GM21737 (cell line): ENCODE data around the gene NTSR1.

Experiments
- ATAC-seq: cut with Tn5 transposase; IDR thresholded peaks from one replicate; pipeline ENCODE4 v1.9.1; 2021; ENCODE audit warnings: mild to moderate bottlenecking, moderate library complexity; ENCODE audit not compliant: unreplicated experiment

Gene NTSR1

DNA sequence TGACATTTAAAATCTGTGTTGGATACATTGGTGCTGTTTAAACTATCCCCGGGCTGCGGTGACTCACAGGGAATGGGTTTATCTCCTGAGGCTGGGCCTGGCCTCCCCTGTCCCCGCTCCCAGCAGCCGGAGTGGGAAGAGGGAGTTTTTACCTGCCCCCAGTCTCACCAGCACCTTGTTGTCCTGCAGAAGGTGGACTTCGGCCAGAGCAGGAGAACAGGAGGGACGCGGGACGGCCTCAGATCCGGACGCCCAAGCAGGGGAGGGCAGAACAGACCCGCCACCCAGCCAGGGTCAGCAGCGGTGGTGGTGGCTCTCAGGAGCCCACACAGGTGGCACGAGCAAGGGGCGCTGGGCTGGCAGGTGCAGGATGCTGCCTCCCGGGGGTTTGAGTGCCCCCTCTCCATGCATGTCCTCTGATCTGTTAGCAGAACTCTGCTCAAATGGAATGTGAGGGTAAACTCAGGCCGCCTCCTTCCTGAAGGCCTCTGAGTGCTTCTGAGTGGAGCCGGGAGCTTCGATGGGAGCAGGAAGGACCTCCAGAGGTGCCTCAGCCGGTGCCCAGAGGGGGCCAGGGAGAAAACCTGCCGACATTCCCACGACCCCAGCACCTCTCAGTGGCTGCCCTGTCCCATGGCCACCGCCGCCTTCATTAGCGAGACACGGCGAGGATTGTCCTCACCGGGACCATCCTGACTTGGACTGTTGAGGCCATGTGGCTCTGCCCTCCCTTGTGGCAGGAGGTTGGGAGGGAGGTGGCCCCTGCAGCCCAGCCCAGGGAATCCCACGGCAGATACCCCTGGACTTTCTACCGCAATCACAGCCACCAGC lies 44.2 kb downstream of the NTSR1 start:
- ATAC-seq: no peak

DNA sequence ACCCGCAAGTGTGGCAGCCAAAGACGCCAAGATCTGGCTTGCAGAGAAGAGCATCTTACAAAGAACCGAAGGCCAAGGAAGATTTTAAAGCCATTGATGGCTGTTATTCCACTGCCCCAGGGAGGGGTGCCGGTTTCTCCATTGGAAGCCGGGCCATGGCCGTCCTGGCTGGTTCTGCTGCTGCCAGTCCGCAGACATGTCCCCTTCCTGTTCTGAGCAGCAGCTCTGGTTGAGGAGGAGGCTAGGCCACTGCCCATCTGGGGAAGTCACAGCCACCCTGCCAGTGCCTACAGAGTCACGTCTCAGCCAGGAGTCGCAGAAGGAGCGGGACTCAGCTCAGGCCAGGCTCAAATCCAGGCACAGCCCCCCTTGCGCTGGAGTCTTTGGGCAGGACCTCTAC lies 45.0 kb downstream of the NTSR1 start:
- no peak for ATAC-seq

DNA sequence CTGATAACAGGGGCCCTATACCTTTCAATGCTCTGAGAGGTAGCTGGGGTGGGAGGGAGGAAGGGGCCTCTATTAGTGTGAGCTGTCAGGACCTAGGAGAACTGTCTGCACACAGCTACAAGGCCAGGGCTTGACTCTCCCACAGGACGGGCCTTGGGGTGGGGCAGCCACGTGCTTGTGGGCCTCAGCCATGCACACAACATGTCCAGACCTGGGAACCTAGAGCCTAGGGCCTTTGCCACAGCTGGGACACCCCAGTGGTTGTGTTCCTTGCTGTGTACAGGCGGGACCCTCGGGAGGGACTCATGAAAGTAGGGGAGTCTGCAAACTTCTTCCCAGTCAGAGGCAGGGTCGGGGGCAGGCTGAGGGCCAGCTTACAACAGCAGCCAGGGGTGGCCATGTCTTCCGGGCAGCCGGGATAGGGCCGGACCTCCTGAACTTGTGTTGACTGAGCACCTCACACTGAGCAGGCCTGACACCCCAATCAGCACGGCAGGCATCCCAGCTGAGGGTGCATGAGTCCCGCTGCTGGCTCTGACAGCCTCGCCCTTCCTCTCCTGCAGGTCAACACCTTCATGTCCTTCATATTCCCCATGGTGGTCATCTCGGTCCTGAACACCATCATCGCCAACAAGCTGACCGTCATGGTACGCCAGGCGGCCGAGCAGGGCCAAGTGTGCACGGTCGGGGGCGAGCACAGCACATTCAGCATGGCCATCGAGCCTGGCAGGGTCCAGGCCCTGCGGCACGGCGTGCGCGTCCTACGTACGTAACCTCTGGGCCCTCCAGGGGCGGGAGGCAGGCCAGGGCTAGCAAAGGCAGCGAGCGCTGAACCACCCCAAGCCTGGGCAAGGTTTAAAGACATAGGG lies 45.7 kb downstream of the NTSR1 start:
- ATAC-seq: no peak

DNA sequence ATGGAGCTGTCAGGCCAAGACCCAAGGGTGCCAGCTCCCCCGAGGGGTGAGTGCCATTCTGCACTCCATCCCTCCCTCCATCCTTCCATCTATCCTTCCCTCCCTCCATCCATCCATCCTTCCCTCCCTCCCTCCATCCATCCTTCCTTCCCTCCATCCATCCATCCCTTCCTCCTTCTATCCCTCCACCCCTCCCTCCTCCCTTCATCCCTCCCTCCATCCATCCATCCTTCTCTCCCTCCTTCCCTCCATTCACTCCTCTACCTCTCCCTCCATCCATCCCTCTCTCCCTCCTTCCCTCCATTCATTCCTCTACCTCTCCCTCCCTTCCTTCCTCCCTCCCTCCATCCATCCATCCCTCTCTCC lies 46.3 kb downstream of the NTSR1 start:
- no peak for ATAC-seq

DNA sequence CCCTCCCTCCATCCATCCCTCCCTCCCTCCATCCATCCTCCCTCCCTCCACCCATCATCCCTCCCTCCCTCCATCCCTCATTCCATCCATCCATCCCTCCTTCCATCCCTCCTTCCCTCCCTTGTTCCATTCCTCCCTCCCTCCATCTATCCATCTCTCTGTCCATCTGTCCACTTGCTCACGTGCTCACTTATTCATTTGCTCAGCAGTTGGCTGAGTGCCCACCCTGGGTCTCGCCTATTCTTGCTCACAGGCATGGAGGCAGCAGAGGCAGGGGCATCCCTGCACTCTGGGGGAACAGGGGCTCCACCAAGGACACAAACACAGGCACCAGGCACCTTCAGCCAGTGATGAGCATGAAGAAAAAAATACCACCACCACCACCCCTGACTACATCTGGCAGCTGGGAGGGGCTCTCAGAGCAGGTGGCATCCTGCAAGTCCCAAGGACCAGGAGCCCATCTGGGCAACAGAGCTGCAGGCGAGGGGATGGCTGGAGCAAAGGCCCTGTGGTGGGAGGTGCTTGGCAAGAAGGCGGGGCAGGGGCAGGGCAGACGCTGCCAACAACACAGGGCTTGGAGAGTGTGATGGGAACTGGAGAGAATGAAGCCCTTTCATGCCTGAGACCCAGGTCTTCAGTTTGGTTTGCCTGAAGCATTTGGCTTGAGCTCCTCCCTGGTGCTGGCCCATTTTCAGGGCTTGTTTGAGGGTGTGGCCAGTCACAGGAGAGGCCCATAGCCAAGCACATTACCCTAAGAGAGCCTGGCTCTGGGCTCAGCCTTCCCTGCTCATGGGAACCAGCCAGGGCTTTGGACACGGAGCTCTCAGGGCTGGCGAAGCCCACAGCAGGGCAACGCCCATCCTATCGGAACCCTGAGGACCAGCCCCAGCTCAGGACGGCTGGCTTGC lies 47.4 kb downstream of the NTSR1 start:
- no peak for ATAC-seq

DNA sequence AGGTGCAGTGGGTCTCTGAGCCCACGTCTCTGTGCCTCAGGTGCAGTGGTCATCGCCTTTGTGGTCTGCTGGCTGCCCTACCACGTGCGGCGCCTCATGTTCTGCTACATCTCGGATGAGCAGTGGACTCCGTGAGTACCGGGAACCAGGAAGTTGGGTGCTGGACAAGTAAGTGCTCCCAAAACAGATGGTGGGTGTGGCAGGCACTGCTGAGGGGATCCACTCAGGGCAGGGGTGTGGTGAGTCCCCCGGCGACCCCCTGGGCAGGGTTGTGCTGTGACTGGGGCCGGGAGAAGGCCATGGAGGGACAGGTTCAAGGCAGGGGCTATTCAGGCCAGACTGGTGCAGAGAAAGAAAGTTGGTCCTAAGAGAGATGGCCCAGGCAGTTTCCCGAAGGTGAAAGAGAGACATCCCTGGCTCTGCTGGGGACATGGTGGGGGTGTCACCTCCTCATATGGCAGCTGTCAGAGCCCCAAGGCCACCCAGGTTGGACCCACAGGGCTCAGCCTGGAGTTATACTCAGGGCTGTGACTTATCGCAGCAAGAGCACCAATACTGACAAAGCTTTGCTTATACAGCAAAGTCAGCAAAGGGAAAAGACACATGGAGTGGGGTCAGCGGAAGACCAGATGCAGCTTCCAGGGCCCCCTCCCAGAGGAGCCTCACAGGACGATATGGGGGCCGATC lies 49.7 kb downstream of the NTSR1 start:
- ATAC-seq: no peak

DNA sequence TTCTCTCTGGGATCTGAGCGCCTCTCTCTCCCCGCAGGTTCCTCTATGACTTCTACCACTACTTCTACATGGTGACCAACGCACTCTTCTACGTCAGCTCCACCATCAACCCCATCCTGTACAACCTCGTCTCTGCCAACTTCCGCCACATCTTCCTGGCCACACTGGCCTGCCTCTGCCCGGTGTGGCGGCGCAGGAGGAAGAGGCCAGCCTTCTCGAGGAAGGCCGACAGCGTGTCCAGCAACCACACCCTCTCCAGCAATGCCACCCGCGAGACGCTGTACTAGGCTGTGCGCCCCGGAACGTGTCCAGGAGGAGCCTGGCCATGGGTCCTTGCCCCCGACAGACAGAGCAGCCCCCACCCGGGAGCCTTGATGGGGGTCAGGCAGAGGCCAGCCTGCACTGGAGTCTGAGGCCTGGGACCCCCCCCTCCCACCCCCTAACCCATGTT lies 51.4 kb downstream of the NTSR1 start:
- no peak for ATAC-seq

DNA sequence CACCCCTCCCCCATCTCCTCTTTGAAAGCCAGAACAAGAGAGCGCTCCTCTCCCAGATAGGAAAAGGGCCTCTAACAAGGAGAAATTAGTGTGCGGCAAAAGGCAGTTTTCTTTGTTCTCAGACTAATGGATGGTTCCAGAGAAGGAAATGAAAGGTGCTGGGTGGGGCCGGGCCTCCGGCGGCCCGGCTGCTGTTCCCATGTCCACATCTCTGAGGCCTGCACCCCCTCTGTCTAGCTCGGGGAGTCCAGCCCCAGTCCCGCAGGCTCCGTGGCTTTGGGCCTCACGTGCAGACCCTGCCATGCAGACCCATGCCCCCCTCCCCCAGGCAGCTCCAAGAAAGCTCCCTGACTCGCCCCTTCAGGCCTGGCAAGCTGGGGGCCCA lies 51.8 kb downstream of the NTSR1 start:
- ATAC-seq: no peak

DNA sequence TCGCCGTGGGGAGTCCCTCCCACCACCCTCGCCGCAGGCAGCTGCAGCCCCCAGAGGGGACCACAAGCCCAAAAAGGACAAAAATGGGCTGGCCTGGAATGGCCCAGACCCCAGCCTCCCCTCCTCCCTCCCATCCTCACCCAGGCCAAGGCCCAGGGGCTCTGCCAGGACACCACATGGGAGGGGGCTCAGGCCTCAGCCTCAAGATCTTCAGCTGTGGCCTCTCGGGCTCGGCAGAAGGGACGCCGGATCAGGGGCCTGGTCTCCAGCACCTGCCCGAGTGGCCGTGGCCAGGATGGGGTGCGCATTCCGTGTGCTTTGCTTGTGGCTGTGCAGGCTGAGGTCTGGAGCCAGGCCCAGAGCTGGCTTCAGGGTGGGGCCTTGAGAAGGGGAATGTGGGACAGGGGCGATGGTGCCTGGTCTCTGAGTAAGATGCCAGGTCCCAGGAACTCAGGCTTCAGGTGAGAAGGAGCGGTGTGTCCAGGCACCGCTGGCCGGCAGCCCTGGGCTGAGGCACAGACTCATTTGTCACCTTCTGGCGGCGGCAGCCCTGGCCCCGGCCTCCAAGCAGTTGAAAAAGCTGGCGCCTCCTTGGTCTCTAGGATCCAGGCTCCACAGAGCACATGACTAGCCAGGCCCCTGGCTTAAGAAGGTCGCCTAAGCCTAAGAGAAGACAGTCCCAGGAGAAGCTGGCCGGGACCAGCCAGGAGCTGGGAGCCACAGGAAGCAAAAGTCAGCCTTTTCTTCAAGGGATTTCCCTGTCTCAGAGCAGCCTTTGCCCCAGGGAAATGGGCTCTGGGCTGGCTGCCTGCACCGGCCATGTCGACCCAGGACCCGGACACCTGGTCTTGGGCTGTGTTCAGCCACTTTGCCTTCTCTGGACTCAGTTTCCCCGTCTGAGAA lies 52.5 kb downstream of the NTSR1 start:
- no peak for ATAC-seq

DNA sequence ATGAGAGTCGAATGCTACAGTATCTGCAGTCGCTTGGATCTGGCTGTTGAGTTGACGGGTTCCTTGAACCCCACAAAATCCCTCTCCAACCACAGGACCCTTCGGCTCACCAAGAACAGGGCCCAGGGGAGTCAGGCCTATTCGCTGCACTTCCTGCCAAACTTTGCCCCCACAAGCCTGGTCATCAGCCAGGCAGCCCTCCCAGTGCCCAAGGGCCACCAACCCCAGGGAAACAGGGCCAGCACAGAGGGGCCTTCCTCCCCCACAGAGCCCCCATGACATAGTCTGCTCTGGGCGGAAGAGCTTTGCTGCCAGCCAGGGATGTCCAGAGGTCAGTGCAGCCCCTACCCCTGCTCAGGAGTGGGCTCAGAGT lies 53.1 kb downstream of the NTSR1 start:
- ATAC-seq: no peak

DNA sequence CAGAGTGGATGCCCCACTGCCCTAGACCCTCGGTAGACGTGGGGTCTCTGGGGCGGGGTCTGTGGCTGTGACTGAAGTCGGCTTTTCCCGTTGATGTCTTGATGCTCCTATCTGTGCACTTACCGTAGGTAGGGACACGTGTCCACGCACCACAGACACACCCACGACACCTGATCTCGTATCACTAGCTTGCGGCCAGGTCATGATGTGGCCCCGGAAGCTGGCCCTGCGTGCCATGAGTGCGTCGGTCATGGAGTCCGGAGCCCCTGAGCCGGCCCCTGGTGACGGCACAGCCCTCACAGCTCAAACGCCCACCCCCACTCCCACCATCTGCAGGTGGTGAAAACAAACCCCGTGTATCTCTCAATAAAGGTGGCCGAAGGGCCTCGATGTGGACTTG lies 53.7 kb downstream of the NTSR1 start:
- no peak for ATAC-seq

DNA sequence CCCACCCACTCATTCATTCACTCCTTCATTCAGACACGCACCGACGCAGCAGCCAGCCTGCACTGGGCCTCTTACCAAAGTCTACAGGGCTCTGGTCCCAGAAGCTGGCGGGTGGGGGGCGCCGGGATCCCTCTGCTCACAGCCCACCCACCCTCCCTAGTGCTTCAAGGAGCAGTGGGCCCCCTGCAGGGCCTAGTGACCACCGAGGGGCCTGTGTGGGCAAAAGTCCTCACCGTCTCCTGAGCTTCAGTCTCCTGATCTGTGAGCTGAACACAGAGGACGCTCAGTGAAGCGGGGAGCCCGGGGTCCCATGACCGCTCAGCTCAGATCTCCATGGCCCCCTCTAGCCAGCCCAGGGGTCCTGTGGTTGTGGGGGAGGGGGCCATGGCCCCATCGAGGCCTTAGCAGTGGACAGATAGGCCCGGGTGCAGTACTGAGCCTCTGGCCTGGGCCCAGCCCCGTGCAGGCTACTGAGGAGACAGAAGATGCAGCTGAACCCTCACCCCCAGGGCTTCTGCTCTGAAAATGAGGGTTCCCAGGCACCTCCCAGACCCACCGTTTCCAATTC lies 54.2 kb downstream of the NTSR1 start:
- no peak for ATAC-seq

DNA sequence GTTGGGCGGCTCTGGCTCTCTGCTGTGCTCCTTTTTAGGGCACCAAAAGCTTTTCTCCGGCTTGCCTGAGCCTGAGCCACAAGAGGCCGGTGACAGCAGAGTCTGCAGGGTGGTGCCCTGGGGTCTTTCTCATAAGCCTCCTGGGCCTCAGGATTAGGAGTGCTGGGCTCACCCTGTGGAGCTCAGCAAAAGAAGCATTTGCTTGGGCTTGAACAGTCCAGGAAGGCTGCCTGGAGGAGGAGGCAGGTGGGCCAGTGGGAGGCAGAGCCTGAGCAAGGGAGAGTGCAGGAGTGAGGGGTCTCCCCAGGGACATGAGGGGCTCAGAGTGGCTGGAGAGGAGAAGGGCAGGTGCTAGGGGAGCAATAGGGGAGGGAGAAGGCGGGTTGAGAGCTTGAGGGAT lies 54.8 kb downstream of the NTSR1 start:
- ATAC-seq: no peak

DNA sequence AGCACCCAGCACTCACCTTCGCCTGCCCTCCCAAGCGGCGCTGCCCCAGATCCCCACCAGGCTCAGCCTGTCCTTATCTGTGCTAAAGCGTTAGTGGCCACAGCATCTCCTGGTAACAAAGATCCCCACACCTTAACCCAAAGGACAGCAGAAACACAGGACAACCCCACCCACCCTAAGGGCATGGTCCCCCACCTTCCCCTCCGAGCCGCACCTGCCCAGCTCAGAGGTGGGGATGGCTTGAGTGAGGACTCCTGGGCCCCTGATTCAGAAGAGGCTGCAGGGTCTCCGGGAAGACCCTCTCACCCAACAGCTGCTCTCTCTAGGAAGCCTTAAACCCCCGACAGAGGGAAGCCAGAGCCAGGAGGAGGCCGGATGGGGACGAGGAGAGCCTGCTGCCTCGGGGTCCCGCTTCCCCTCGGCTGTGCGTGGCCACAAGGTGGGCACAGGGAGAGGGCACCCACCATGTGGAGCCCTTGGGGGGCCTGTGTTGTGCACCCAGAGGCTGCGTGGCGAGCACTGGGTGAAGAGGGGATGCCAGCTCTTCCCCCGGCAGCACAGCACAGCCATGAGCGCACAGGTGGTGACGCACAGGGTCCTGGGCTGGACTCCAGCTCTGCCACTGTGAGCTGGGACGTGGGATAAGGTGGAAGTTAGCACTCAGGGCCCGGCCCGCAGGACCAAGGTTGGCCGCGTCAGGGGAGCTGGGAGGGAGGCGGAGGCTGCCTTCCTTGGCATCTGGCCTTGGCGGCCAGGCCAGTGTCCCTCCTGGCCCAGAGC lies 55.7 kb downstream of the NTSR1 start:
- ATAC-seq: no peak

DNA sequence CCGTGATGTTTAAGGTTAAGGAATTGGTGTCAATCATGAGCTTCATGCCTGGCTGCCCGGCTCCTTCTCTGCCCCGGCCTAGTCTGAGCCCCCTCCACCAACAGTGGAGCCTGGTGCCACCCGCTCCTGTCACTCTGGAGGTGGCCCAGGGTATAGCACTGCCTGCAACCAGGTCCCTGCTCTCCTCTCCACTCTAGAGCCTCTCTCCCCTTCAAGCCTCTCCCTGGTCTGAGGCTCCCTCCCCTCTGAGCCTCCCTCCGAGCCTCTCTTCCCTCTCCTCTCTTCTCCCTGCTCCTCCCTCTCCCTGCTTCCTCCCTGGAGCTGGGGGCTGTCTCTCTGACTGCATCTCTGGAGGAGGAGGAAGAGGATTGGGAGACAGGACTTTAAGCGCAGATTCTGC lies 56.4 kb downstream of the NTSR1 start:
- ATAC-seq: no peak

DNA sequence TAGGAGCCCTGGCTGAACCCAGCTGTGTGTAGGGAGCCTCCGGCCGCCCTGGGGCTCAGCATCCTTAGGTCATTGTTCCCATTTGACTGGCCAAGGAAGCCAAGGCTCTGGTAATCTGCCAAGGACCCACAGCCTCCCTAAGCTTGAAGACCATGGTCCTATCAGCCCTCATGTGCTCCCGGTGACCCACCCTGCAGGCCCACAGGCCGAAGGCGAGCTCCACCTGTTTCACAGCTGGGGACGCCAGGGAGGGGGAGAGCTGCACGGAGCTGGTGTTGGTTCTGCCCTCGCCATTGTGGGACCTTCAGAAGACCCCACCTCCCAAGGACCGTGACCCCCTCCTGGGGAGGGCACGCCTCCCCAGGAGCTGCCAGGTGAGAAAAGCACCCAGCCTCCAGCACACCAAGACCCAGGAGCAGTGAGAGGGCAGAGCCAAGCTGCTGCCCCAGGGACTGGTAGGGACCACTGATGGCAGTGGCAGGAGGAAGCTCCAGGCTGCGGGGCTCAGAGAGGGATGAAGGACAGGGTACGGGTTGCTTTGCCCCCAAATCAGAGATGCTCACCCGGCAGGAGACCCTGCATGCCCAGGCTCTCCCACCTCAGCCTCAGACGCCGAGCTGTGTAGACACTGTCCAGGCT lies 56.9 kb downstream of the NTSR1 start:
- ATAC-seq: no peak

DNA sequence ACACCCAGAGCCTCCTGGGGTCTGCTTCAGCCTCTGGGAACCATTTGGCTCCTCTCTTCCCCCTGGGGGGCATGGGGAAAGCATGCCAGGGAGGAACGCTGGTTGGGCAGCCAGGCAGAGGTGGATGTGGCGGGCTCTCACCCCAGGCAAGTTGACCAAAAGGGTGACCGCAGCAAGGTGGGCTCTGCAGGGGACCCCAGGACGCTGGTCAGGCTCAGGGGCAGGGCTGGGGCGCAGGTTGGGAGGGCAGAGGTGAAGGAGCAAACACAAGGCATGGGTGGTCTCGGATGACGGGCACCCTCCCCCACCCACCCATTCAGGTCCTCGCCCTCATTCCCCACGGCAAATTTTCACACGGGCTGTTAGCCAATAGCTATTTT lies 57.4 kb downstream of the NTSR1 start:
- ATAC-seq: no peak

DNA sequence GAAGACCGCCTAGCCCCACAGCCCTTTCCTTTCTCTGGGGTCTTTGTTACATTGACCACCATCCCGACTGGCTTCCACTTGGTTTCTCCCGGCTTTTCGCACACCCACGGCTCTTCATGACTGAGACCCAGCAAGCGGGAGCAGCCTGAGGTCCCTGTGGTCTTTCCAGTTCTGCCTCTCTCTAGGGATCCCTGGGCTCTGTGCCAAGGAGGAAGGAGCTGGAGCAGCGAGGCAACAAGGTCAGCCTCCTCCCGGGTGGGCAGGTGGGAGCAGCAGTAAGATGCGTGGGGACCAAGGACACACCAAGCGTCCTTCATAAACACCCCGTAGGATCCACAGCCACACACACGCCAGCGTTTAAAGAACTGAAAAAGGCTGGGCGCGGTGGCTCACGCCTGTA lies 58.1 kb downstream of the NTSR1 start:
- ATAC-seq: no peak
